Activated CD4-positive, CD25-positive, alpha-beta regulatory T cell treated with anti-CD3 and anti-CD28 coated beads, Interleukin-2, amount 50 U/mL, for 72 hours (primary cell): ENCODE results near the gene ACCS.
A peak's percentile ranks its signal among the peaks of the same experiment; 100 is the strongest.

Experiments used
- DNase-seq: peaks from one replicate; pipeline ENCODE4 v3.0.0; 2021

Gene ACCS

DNA sequence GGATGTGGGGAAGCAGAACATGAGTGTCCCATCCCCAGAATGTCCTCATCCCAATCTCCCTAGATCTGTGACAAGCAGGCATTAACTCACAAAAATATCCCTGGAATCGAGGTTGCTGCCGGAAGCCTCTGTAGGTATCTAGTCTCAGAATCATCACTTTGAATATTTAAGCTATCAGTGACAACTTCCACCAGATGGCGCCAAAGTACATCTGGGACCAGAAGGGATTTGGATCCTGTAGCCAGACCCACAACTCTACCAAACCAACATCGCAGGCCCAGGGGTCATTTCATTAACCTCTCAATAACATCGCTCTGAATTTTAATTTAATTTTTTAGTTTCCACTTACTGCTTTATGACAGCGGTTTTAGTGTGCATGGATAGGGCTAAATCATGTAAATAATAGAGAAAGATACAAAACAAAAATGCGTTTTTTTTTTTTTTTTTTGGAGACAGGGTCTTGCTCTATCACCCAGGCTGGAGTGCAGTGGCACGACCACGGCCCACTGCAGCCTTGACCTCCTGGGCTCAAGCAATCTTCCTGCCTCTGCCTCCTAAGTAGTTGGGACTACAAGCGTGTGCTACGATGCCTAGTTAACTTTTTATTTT lies 28.3 kb downstream of the ACCS start:
- peak; percentile 68 for DNase-seq

DNA sequence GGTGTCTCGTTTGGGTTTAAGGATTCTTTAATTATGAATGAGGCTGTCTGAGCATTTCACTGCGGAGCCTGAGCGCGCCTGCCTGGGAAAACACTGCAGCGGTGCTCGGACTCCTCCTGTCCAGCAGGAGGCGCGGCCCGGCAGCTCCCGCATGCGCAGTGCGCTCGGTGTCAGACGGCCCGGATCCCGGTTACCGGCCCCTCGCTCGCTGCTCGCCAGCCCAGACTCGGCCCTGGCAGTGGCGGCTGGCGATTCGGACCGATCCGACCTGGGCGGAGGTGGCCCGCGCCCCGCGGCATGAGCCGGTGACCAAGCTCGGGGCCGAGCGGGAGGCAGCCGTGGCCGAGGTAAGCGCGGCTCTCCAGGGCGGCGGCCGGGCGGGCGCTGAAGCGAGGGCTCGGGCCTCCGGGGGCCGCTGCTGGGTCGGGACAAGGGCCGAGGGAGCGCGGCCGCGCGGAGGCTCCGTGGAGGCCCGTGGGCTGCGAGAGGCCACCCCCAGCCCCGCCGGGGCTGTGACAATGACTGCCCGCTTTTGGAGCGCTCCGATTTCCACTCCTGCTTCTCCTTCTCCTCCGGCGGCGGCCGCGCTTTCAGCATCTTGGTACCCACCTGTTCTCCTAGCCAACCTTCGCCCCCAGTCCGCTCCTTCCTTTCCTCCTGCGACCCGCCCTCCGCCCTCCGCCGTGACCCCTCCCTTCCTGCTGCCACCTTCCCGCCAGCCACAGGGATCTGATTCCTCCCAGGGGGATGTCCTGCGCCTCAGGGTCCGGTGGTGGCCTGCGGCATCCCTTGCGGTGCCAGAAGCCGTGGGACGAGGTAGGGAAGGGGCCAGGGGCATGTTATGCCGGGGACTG lies 29.7 kb downstream of the ACCS start, which contains the start of gene EXT2:
Gene EXT2 (plus strand): TSS at position 173 of the 854 bp plus-strand sequence. CDS start 12,035 bp downstream, outside the sequence.
- DNase-seq, result peak; percentile 88

DNA sequence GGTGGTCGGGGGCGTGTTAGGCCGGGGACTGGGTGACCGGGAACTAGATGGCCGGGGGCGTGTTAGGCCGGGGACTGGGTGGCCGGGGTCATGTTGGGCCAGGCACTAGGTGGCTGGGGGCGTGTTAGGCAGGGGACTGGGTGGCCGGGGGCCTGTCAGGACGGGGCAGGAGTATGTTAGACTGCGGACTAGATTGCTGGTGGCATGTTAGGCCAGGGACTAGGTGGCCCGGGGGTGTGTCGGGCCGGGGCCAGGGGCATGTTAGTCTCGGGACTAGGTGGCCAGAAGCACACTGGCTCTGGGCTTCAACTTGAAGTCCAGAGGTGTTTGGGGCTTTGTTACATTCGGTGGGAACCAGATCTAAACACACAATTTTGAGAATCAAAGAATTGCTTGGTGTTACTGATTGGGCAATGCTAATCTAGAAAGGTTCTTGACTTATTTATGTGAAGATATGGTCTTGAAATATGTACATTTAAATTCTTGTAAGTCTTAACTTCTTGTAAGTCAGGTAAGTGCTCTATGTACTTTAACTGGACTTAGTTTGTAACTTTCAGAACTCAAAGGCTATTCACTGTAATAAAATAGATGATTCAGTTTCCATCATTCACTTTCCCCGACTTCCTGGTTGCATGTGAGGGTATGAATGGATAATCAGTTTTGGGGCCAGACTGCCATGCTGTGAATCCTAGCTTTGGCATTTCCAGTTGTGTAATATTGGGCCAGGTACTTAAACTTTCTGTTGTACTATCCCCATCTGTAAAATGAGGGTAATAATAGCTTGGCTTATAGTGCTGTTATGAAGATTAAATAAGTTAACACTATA lies 30.5 kb downstream of the ACCS start:
- no peak for DNase-seq

DNA sequence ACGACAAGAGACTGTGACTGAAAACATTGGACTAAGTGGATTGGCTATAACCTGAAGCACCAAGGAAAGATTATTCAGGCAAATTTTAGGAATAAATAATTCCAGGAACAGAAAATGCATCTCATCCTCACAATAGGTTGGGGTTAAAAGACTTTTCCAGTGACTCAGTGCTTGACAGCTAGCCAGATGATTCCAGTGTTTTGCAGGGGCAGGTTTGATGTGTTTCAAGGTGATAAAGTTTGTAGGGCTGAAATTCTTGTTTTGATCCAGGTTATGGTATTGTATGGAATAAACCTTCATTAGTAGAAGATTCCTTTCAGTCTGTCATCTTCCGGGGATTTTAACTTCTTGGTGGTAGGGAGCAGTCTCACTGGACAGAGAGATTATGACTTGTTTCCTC lies 31.8 kb downstream of the ACCS start:
- no peak for DNase-seq

DNA sequence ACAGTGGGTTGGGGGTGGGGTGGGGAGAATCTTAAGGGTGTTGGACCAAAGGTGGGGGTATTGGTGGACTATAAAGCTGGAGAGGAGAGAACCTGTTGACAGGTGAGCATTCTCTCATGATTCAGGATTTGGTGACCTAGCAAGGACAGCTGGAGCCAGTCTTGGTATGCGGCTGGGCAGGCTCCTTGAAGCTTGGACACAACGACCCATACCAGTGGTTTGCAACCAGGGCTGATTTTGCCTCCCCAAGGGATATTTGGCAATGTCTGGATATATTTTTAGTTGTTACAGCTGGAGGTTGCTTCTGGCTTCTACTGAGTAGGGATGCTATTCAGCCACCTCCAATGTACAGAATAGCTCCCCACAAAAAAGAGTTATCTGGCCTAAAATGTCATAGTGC lies 35.0 kb downstream of the ACCS start:
- no peak for DNase-seq

DNA sequence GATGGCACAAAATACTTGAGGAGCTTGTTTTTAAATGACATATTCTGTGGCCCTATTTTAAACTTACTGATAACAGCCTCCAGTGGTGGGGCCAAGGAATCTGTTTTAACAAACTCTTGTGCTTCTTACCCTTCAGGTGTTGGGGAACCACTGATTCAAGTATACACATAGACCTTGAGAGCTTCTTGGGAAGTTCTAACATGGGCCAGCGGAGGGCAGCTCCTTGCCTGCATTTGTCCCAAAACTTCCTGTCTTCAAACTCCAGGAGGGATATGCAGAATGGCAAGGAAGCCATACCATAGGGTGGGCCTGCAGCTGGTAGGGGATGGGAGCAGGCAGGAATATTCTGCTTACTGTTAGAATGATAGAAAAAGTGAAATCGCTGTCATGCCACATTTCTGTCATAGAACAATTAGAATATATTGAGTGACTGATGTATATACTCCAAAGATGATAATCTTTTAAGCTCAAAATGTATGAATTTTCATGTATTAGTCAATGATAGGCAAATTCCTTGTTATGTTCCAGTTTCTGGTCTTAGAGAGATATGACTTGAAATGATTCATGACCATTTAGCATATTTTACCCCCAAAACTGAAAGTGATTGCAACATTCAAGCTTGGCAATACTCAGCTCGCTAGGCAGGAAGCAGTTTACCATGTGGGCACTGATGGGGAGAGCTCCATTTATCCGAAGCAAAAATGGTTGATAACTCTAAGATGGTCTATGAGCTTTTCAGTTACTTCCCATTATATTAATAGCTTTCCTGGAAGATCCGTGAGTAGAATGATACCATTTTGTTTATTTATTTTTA lies 38.6 kb downstream of the ACCS start:
- no peak for DNase-seq

DNA sequence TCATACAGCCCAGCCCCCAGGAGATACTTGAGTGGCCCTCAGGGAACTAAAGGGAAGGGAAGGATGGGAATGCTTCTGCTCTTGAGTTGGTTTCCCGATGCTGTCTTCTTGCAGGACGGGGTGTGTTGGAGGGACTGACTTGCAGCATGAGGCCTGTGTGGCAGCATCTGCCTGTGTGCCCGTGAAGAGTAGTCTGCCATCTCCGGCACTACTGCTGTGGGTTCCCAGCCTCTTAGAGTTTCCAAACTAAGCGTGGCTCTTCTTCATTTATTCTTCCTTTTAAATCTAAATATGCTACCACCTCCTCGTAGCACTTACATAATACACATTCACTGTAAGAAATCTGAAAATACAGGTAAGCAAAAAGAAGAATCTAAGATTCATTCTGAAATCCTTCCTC lies 42.2 kb downstream of the ACCS start:
- DNase-seq, result no peak

DNA sequence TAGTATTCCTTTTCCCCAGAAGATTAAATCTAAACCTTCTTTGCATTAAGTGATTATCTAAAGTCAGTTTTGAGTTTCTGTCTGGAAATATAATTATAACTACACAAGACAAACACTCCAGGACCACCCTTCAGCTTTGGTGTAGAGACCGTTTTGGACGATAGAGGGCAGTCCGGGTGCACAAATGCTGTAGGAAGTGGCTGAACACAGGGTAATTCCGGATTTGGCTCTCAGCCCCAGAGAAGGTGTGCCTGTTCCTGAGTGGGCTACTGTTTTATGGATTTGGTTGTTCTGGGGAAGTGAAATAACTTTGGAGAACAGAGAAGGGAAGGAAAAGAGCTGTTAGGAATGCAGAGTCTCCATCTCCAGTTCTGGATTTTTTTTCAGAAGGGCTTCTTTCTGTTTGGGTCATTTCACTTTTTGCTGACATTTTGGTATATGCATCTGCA lies 44.2 kb downstream of the ACCS start:
- peak; percentile 48 for DNase-seq

DNA sequence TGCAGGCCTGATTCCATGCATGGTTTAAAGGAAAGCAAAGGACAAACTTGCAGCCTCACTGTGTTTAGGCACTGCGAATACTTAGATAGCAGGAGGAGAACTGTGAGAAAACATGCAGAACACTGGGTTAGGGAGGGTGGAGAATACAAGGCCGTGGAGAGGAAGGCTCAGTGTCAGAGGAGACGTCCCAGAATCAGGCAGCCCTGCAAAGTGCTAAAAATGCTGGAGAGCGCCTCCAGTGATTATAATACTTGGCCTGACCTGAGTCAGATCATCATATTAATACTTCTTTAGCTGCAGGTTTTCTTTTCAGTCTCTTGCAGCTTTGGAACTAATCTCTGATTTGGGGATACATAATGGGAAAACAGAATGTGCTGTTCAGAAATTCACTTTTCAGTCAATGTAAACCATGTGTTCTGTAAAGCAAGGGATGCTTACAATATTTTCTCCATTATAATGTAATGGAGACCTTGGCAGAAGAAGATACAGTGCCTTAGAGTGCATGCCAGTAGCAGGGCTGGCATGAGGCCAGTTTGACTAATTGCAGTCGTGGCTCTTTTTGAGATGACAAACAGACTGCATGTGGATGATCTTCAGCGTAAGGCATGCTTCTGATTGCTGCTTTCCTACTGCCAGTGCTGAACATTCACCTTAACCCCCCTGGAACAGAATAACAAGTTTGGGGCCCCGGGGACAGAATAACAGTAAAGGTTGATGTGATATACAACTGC lies 46.2 kb downstream of the ACCS start:
- no peak for DNase-seq

DNA sequence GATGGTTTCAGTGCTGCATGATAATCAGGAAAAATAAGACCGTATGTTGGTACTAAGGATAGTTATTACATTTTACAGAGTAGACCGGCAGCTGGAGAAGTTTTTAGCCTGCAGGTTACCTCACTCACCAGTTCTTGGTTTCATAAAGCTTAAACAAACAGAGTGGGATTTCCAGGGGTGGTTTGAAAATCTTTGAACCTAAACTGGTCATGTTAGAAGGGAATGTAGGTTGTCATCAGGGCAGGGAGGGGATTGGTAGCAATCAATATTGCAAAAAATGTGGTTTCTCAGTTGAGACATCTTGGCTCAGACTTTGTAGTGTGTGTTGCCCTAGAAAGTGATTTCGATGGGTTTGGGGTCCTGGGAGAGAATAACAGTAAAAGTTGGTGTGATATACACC lies 46.9 kb downstream of the ACCS start:
- no peak for DNase-seq

DNA sequence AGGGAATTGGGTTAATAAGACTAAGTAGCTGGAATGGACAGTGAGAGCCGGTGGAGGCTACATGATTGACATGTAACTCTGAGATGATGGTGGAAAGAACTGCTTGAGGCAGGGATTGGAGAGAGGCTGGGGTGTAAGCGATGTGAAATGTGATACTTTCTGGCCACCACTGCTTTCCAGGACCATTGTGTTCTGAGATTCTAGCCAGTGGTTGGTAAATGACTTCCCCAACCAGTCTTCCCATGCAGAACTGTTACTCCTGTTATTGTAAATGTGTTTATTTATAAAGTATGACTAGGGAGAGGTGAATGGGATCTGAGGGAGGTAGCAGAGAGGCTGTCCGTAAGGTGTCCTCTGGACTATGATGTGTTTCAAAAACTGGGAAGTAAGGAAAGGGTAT lies 47.5 kb downstream of the ACCS start:
- DNase-seq, result no peak

DNA sequence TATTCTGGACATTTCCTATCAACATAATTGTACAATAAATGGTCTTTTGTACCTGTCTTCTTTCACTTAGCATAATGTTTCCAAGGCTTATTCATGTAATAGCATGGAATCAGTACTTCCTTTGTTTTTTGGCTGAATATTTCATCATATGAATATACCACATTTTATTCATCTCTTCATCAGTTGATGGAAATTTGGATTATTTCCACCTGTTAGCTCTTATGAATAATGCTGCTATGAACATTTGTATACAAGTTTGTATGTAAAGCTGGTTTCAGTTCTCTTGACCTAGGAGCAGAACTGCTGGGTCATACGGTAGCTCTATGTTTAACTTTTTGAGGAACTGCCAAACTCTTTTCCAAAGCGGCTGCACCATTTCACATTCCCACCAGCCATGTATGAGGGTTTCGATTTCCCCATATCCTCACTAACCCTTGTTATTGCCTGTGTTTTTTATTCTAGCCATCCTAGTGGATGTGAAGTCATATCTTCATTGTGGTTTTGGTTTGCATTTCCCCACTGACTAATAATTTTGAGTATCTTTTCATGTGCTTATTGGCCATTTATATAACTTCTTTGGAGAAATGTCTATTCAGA lies 50.3 kb downstream of the ACCS start:
- DNase-seq, result no peak

DNA sequence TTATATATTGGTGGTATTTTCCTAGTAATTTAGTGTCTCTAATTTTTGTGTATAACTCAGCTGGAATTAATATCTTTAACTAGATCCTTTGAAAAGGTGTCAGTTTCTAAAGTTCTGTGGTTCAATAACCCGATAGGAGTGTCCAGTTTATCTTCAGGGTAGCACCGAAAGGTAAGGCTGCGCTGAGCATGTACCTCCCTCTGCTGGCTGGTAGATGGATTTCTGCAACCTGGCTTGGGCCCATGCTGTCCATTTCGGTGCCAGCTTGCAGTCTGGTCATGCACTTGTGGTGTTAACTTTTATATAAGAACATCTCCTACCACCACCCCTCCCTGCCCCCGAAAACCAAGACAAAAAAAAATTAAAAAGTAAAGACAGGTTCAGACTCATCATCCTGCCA lies 54.1 kb downstream of the ACCS start:
- no peak for DNase-seq

DNA sequence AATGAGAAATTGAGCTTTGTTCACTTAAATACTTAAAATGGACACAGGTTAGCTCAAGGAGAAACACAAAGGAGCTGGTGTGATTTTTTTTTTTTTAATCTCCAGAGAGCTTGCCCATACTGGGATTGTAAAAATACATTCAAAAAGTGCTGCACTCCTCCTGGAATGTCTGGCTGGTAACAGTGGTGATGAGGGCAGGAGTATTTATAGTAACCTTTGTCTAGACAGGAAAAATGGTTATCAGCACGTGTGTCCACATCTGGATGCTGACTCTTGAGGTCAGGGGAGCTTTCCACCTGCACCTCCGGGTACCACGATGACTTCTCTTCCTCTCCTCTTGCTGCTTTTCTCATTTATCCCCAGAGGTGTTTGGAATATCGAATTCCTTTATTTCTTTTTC lies 59.5 kb downstream of the ACCS start:
- no peak for DNase-seq

DNA sequence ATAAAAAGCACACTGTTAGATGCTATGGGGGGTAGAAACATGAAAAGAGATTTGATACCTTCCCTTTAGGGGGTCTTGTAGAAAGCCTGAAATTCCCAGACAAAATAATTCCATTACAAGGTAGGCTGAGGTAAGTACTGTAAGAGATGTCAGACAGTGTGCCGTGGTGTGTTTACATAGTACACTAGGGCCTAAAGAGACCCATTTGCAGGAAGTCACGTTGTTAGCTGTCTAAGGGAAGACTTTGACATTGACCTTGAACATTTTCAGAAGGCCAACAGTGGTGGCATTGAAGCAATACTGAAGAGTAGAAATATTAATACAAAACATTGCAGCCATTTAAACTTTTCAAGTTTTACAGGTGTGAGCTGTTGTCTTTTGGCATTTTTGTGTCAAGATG lies 60.2 kb downstream of the ACCS start:
- DNase-seq, result no peak

DNA sequence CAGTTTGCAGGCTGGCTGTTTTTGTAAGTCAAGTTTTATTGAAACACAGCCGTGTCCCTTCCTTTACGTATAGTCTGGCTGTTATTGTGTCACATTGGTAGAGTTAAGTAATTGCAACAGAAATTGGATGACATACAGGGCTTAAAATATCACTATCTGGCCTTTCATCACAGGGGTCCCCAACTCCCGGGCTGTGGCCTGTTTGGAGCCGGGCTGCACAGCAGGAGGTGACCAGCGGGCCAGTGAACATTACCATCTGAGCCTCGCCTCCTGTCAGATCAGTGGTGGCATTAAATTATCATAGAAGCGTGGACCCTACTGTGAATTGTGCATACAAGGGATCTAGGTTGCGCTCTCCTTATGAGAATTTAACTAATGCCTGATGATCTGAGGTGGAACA lies 61.1 kb downstream of the ACCS start:
- no peak for DNase-seq

DNA sequence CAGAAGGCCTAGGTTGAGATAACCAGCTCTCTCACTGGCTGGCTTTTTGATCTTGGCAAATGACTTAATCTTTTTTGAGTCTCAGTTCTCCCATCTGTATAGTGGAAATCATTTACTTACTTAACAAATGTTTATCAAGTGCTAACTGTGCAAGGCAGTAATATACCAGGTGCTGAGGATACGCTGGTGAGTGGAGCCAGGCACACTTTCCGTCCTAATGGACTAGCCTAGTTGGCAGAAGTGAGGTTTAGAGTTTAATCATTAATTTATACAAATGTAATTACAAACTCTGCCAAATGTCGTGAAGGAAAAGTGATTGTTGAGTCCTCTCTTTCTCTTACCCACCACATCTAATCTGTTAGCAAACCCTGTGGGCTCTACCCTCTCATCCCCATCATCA lies 62.7 kb downstream of the ACCS start:
- DNase-seq, result no peak

DNA sequence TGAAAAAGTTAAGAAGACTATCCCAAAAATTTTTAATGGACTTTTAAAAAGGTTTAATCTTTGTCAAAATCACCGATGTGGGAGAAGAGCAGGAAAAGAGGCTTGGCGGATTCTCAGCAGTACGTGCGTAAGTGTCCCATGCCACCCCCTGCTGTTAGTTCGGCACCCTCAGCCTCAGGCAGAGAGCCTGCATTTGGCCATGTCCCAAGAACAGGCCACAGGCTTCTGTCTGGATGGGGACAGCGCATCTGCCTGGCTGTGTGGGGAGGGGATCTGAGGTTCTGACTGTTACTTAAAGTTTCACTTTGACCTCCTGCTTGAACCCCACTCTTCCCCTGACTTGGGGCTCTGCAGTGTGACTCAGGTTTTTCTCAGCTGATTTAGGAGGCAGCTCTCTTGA lies 64.7 kb downstream of the ACCS start:
- no peak for DNase-seq

DNA sequence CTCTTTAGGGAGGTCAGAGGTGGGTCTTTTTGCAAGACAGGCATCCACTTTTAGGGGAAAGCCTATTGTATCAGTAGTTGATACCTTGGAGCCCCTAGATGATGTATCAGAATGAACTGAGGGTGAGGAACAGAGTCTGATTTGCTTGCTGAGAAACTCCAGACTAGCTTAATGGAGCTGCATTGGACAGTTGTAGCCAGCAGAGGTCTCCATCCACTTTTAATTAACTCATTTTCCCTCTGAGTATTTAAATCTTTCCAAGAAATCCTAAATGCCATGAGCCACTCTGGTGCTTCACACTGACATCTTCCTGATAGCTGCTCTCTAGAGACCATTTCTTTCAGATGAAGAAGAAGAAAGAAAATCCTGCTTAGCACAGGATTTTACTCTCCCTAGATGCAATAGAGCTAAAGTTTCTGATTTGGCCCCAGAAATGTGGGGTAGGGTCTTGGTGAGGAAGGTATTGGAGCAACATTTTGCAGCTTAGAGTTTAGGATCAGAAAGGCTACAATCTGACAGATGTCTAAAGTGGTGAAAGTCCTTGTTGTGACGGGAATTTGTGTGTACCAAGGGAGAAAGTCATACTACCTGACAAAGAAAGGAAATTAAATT lies 67.4 kb downstream of the ACCS start:
- DNase-seq, result no peak
